ENCODE results near the gene RBM24. TPM values are rescaled to one million over a fixed set of nuclear protein-coding genes. Genes with fewer than 3 reads are reported as not detected.

The RBM24 gene
- total and polyA plus RNA-seq, 9 of the 15 experiments (the other 6 are each of a cell fraction or from before 2014, with no cell fraction given) = not detected

DNA sequence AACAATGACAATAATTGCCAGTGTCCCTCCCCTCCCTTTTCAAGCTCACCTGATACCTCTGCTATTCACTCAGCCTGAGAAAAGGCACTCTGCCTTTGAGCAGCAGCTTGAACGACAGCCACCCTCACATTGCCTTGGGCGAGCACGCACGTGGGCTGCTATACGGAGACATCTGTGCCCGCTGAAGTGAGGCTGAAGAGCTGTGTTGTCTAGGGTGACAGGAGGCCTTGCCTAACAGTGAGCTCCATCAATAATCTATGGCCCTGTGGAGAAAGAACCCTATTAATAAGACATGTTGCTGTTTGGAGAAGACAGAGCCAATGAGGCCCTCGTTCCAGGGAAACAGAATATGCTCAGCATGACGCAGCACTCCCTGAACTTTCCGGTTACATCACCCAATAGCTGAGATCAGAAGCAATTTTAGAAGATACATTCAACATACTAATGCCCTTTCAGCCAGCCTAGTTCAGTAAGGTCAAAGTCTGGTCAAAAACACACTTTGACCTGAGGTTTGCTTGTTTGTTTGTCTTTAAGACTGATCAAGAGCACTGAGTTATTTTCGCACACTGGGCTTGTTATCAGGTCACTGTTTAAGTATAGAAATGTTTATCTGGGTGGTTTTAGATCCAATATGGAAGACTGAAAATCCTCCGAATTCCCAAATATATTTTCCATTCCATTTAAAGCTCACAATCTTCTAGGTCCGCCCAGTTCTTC lies 30.6 kb downstream of the RBM24 start (continued):
- TF ChIP-seq, protein P1, sequence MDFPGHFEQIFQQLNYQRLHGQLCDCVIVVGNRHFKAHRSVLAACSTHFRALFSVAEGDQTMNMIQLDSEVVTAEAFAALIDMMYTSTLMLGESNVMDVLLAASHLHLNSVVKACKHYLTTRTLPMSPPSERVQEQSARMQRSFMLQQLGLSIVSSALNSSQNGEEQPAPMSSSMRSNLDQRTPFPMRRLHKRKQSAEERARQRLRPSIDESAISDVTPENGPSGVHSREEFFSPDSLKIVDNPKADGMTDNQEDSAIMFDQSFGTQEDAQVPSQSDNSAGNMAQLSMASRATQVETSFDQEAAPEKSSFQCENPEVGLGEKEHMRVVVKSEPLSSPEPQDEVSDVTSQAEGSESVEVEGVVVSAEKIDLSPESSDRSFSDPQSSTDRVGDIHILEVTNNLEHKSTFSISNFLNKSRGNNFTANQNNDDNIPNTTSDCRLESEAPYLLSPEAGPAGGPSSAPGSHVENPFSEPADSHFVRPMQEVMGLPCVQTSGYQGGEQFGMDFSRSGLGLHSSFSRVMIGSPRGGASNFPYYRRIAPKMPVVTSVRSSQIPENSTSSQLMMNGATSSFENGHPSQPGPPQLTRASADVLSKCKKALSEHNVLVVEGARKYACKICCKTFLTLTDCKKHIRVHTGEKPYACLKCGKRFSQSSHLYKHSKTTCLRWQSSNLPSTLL (IDR thresholded peaks at IDR 0.05) = no peak
- TF ChIP-seq, protein P2, sequence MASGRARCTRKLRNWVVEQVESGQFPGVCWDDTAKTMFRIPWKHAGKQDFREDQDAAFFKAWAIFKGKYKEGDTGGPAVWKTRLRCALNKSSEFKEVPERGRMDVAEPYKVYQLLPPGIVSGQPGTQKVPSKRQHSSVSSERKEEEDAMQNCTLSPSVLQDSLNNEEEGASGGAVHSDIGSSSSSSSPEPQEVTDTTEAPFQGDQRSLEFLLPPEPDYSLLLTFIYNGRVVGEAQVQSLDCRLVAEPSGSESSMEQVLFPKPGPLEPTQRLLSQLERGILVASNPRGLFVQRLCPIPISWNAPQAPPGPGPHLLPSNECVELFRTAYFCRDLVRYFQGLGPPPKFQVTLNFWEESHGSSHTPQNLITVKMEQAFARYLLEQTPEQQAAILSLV (tag; IDR thresholded peaks at IDR 0.05) = 0 out of 2 replicates have a peak, but pooled peaks have one; percentile 25
- TF ChIP-seq ZNF217 (CRISPR knock-in tag; IDR thresholded peaks at IDR 0.05) (no peak), MBD1 (CRISPR knock-in tag; IDR thresholded peaks at IDR 0.05) (no peak), CREM (IDR thresholded peaks at IDR 0.05; ENCODE audit: low read depth) (peak; percentile 71), NFATC3 (IDR thresholded peaks at IDR 0.05) (no peak), CTCFL (IDR thresholded peaks at IDR 0.05; ENCODE audit: borderline replicate concordance, insufficient read depth, low read depth, low read length, poor library complexity, severe bottlenecking) (no peak), ATF1 (CRISPR knock-in tag; IDR thresholded peaks at IDR 0.05) (no peak), ATF1 (tag; IDR thresholded peaks at IDR 0.05) (peak; percentile 51; the same call in 1 of the 2 replicates), MAFG (tag; conservative IDR thresholded peaks at IDR 0.05) (peak; percentile 89), ZNF146 (CRISPR knock-in tag; IDR thresholded peaks at IDR 0.05; ENCODE audit: unreplicated experiment) (no peak), PHB2 (IDR thresholded peaks at IDR 0.05; ENCODE audit: low read depth) (no peak), ZNF239 (CRISPR knock-in tag; IDR thresholded peaks at IDR 0.05) (no peak), NR2F6 (CRISPR knock-in tag; IDR thresholded peaks at IDR 0.05) (no peak), MEIS2 (IDR thresholded peaks at IDR 0.05; ENCODE audit: partially characterized antibody) (no peak), RNF2 (IDR thresholded peaks at IDR 0.05) (no peak)
- TF ChIP-seq, protein P3, sequence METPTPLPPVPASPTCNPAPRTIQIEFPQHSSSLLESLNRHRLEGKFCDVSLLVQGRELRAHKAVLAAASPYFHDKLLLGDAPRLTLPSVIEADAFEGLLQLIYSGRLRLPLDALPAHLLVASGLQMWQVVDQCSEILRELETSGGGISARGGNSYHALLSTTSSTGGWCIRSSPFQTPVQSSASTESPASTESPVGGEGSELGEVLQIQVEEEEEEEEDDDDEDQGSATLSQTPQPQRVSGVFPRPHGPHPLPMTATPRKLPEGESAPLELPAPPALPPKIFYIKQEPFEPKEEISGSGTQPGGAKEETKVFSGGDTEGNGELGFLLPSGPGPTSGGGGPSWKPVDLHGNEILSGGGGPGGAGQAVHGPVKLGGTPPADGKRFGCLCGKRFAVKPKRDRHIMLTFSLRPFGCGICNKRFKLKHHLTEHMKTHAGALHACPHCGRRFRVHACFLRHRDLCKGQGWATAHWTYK (CRISPR knock-in tag; IDR thresholded peaks at IDR 0.05) = no peak
